NAMALWA (cell line): ENCODE data around the gene XKR7.

ENCODE experiments used
- DNase-seq: peaks from one replicate; pipeline ENCODE4 v3.0.0-alpha.2; 2015; ENCODE audit warnings: low spot score

XKR7 gene

DNA sequence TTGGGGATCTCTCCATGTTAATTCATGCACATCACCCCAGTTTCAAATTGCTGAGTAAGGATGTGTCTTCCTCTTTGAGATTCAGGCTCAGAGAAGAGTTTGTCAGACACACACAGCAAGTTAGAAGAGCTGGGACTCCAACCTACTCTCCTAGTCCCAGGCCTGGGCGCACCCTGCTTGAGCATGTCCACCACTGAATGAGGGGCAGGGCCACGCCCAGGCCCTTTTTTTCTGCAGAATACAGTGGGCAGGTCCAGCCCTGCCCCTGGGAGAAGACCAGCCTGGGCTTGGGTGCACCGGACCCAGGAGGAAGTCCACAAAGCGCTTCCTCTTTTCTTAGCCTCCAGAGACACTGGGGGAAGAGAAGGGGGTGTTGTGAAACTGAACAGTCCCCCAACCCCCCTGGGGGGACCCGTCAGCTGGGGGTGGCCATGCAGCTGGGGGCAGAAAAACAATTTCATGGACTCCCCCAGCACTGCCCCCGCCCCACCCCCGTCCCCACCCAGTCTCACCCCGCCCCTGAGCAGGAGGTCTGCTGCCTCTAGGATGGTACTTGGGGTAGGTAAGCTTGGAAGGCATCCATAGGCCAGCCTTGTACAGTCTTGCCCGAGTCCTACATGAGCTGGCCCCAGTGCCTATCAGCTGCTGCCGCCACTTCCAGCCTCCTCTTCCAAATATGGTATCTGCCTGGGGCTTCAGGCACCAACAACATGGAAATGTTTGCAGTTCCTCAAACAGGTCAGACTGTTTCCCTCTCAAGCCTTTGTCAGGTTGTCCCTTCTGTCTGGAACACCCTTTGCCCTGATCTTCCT lies 72.4 kb downstream of the XKR7 start:
- peak; percentile 84 for DNase-seq

DNA sequence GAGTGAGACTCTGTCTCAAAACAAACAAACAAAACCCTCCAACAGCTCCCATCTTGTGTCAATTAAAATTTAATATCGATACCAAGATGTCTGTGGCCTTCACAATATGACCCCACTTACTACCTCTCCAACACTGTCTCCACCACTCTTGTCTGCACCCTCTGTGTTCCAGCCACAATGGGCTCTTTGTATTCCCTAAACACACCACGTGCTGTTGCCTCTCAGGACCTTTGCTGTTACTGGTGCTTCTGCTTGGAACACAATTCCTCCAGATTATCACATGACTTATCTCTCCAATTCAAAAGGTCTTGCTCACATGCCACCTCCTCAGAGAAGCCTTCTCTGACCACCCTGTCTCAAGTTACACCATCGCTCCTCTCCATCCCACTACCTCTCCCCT lies 78.0 kb downstream of the XKR7 start:
- DNase-seq, result no peak

- peak; percentile 30 for DNase-seq
Measured at GRCh38 chr20:32050324-32050841, 82.4 kb downstream of the XKR7 start.

DNA sequence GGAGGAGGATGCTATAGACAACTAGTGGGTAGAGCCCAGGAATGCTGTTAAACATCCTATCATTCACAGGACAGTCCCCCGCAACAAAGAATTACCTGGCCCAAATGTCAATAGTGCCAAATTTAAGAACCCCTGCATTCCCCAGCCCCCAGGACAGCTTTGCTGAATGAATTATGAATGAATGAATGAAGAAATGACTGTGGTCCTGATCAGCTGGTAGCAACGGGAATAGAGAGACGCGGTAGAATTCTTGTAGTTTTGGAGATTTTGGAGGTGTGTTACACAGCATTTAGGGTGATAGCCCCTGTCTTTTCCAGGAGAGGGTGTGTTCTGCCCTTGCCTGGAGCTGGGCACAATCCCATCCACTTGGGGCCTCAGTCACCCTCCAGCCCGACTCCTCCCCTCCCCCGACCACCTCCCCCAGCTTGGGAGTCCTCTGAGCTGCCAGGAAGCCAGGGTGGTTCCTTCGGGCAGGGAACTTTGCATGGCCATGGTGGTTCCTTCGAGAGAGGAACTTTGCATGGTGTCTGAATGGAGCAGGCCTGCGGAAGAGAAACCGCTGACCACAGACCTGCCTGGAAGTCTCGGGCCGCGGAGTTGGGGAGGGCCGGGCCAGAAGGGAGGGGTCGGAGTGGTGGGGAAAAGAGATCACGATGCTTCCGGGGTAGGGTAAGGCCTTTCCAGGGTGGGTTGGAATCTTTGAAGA lies 83.1 kb downstream of the XKR7 start:
- DNase-seq, result no peak

GRCh38 chr20:32051720-32052089 lies 83.8 kb downstream of the XKR7 start:
- no peak for DNase-seq

DNA sequence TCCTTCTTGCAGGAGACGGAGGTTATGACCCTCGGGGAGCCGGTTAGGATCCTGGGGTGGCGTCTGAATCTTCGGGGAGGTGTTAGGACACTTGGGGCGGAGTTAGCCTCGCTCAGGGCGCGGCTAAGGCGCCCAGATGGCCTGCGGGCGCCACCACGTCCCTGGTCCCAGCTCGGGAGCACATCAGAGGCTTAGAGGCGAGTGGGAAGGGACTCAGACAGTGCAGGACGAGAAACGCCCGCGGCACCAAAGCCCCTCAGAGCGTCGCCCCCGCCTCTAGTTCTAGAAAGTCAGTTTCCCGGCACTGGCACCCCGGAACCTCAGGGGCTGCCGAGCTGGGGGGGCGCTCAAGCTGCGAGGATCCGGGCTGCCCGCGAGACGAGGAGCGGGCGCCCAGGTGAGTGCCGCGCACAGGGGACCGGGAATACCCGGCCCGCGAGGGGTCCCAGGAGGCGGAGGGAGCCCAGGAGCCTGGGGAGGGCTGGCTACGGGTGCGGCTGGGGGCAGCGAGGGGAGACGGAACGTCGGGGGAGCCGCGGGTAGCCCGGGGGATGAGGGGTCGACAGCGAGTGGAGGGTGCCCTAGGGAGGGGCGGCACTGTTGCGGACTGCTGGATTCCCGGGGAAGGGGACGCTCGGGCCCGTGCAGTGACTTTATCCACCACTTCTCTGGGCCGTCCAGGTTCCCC lies 84.3 kb downstream of the XKR7 start, which contains the start of gene HCK:
Gene HCK, plus strand, starts transcription at position 153 of the 688 bp plus-strand sequence.
- DNase-seq, result no peak

DNA sequence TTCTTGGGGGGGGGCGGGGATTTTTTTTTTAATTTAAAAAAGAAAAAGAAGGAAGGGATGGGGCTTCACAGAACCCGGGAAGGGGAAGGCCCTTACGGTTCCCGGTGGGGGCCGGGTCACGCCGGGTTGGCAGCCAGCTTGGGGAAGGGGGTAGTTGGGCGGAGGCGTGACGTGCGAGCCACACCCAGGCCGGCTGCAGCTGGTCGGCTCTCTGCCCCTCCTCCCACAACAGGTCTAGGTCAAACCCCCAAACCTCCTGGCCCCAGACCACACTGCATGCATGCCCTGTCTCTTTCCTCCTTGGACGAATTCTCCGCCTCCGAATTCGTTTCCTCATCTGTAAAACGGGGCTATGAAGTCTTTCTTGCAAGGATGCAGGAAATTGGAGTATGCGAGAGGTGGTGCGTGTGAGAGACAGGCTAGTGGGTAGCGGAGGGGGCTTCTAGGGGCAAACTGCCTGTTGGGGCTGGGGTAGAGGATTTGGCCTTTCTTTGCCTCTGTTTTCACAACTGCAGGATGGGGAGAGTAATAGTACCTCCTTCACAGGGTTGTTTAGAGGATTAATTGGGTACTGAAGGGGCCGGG lies 84.9 kb downstream of the XKR7 start:
- DNase-seq, result peak; percentile 32
